HepG2 (cell line): ENCODE results near the gene PDP2. TPM values are rescaled to one million over a fixed set of nuclear protein-coding genes. Genes with fewer than 3 reads are reported as not detected.

Experiments
- ATAC-seq: fragments of 200-7000 bp; cut with Tn5 transposase; 3 replicates; pipeline ENCODE4 v1.9.1; 2020; ENCODE audit warnings: mild to moderate bottlenecking, moderate library complexity
- BruUV-seq: library from RNA; stranded (reverse); fragments of 400-500 nt; replicated peaks from 2 replicates; lab custom pipeline; 2021; lab: Mats Ljungman, UMichigan
- CTCF ChIA-PET: fragments of 300-600 bp; formaldehyde crosslinking; extraction: SDS; loops from one replicate; lab custom pipeline; 2021; ENCODE audit warnings: low total read pairs, inconsistent platforms, low intra/inter-chr PET ratio; lab: Yijun Ruan, JAX
- POLR2A ChIA-PET: fragments of 350-600 bp; sonication (Branson Sonifier 250); formaldehyde crosslinking; loops from one replicate; lab custom pipeline; 2020; ENCODE audit warnings: antibody characterized with exemption, inconsistent platforms; lab: Yijun Ruan, JAX
- DNase-seq: peaks from one replicate; pipeline ENCODE4 v3.0.0-alpha.2; 2015; ENCODE audit warnings: low spot score
- FAIRE-seq: peaks from 3 replicates; lab custom pipeline; 2011; peaks lifted over from hg19 to GRCh38; lab: Jason Lieb, UNC
- H2AFZ ChIP-seq: one replicate; pipeline ENCODE4 v1.6.1; 2011; ENCODE audit warnings: low read length, inconsistent platforms
- H3K27ac ChIP-seq: fragments of 300-600 bp; 3 replicates; pipeline ENCODE4 v1.8.0; 2011; ENCODE audit warnings: mixed run types, mild to moderate bottlenecking, mixed read lengths, low read length, inconsistent platforms; ENCODE audit not compliant: insufficient read depth; ENCODE audit errors: extremely low read length
- H3K27me3 ChIP-seq, 2 experiments: fragments of 200-600 bp in 1 of 2; 2 replicates in 1 of 2; 3 replicates in 1 of 2; pipeline versions ENCODE4 v1.6.0 to v1.8.0; 2011; ENCODE audit warnings: low read length in 2 of 2, mild to moderate bottlenecking in 2 of 2, moderate library complexity in 2 of 2, inconsistent platforms in 1 of 2; ENCODE audit not compliant: insufficient read depth in 2 of 2, control insufficient read depth in 1 of 2
- H3K36me3 ChIP-seq, 2 experiments: fragments of 200-600 bp in 1 of 2; replicated peaks in 1 of 2; 2 replicates in 1 of 2; 3 replicates in 1 of 2; pipeline versions ENCODE4 v1.5.1 to v1.8.0; 2011; ENCODE audit warnings: low read length in 2 of 2, inconsistent platforms in 1 of 2; ENCODE audit not compliant: insufficient read depth in 2 of 2, control insufficient read depth in 1 of 2
- H3K4me1 ChIP-seq: 2 replicates; pipeline ENCODE4 v1.5.1; 2012; ENCODE audit warnings: low read length, inconsistent platforms; ENCODE audit not compliant: insufficient read depth
- H3K4me2 ChIP-seq: 2 replicates; pipeline ENCODE4 v1.6.0; 2011; ENCODE audit warnings: low read depth, low read length, inconsistent platforms
- H3K4me3 ChIP-seq, 3 experiments: fragments of 200-600 bp in 1 of 3; sonication (generic), shearing (Covaris generic) in 1 of 3; replicated peaks in 1 of 3; 2 replicates each; pipeline ENCODE4 v1.5.1; 2011 to 2016; ENCODE audit warnings: low read length in 3 of 3, inconsistent platforms in 2 of 3, low read depth in 2 of 3, mild to moderate bottlenecking in 2 of 3, control low read depth in 1 of 3, mixed read lengths in 1 of 3; ENCODE audit not compliant: insufficient read depth in 1 of 3
- H3K79me2 ChIP-seq: one replicate; pipeline ENCODE4 v1.6.1; 2011; ENCODE audit warnings: low read length, inconsistent platforms; ENCODE audit not compliant: insufficient read depth
- H3K9ac ChIP-seq: 2 replicates; pipeline ENCODE4 v1.6.0; 2011; ENCODE audit warnings: mild to moderate bottlenecking, low read depth, low read length, inconsistent platforms; ENCODE audit not compliant: insufficient read depth
- H3K9me3 ChIP-seq: 2 replicates; pipeline ENCODE4 v1.5.1; 2012; ENCODE audit warnings: mild to moderate bottlenecking, low read length
- H4K20me1 ChIP-seq: 2 replicates; pipeline ENCODE4 v1.6.0; 2011; ENCODE audit warnings: inconsistent platforms, mild to moderate bottlenecking, low read length, moderate library complexity; ENCODE audit not compliant: insufficient read depth
- BCL6 ChIP-seq: IDR thresholded peaks from 2 replicates; pipeline ENCODE4 v1.6.1; 2016; ENCODE audit warnings: missing genetic modification reagents, missing compliant biosample characterization
- EZH2 ChIP-seq: conservative IDR thresholded peaks from 2 replicates; pipeline ENCODE4 v1.6.1; 2012; ENCODE audit warnings: mild to moderate bottlenecking, low read depth, low read length, moderate library complexity
- GLMP ChIP-seq: sonication (generic); formaldehyde crosslinking; IDR thresholded peaks from 2 replicates; pipeline ENCODE4 v1.9.0; 2021; ENCODE audit warnings: missing genetic modification reagents, mild to moderate bottlenecking, borderline replicate concordance
- HNF1A ChIP-seq, 2 experiments: sonication (generic) in 1 of 2; formaldehyde crosslinking in 1 of 2; IDR thresholded peaks; 2 replicates each; pipeline versions ENCODE4 v1.4.0 to v1.6.1; 2016 to 2020; ENCODE audit warnings: borderline replicate concordance in 1 of 2, low read depth in 1 of 2, mild to moderate bottlenecking in 1 of 2, missing genetic modification reagents in 1 of 2
- ISX ChIP-seq: sonication (generic); formaldehyde crosslinking; conservative IDR thresholded peaks from 2 replicates; pipeline ENCODE4 v1.5.0; 2020; ENCODE audit warnings: missing genetic modification reagents
- KAT8 ChIP-seq: IDR thresholded peaks from 2 replicates; pipeline ENCODE4 v1.6.1; 2016; ENCODE audit warnings: missing genetic modification reagents, missing compliant biosample characterization
- KDM5B ChIP-seq: sonication (generic); formaldehyde crosslinking; IDR thresholded peaks from 2 replicates; pipeline ENCODE4 v1.4.0; 2020; ENCODE audit warnings: missing genetic modification reagents, mild to moderate bottlenecking, borderline replicate concordance
- MEF2D ChIP-seq: sonication (generic); formaldehyde crosslinking; IDR thresholded peaks from 2 replicates; pipeline ENCODE4 v1.5.1; 2020; ENCODE audit warnings: mild to moderate bottlenecking, missing genetic modification reagents
- PATZ1 ChIP-seq: sonication (generic); formaldehyde crosslinking; IDR thresholded peaks from 2 replicates; pipeline ENCODE4 v1.4.0; 2020; ENCODE audit warnings: missing genetic modification reagents
- SRSF1 ChIP-seq: fragments of 200-400 bp; formaldehyde crosslinking; optimal IDR thresholded peaks from 2 replicates; pipeline ENCODE3; 2017; ENCODE audit warnings: mild to moderate bottlenecking, low read depth, low read length, moderate library complexity
- THAP11 ChIP-seq: IDR thresholded peaks from 2 replicates; pipeline ENCODE4 v1.6.1; 2016; ENCODE audit warnings: missing biosample characterization, missing genetic modification reagents
- ZNF30 ChIP-seq: sonication (generic); formaldehyde crosslinking; IDR thresholded peaks from 2 replicates; pipeline ENCODE4 v1.5.0; 2020; ENCODE audit warnings: mild to moderate bottlenecking, missing genetic modification reagents
- ZNF83 ChIP-seq: sonication (generic); formaldehyde crosslinking; IDR thresholded peaks from 2 replicates; pipeline ENCODE4 v1.4.0; 2020; ENCODE audit warnings: missing genetic modification reagents, mild to moderate bottlenecking, borderline replicate concordance
- WGBS: methylation state at CpG from one replicate; pipeline ENCODE4 v1.1.6; 2017; ENCODE audit warnings: low lambda C conversion rate; 5-methylcytosine and 5-hydroxymethylcytosine counted together
- in situ Hi-C: cut with HindIII; loops from 2 replicates; pipeline ENCODE4 v1.10.0; 2017; ENCODE audit warnings: low pct_unique_long_range_greater_than_20kb; ENCODE audit not compliant: extremely low pct_ligation_motif_present
- intact Hi-C: fragments of 100-400 bp; cut with micrococcal nuclease; formaldehyde crosslinking; loops from one replicate; pipeline ENCODE4 v1.10.0; 2022; ENCODE audit not compliant: unreplicated experiment
- polyA plus RNA-seq, 8 experiments: library from polyadenylated mRNA; depleted of rRNA in 3 of 8; stranded (reverse) in 7 of 8; unstranded in 1 of 8; fragments of >200 nt; fragmentation: Illumina TruSeq in 4 of 8; extraction: Trizol in 4 of 8; gene quantifications; 2 replicates each; pipeline versions ENCODE4 v1.2.1 to v1.2.3, GENCODE V29; 2011 to 2016; ENCODE audit warnings: low read depth in 4 of 8, missing spikeins in 1 of 8, mixed read lengths in 1 of 8; ENCODE audit not compliant: insufficient read depth in 1 of 8
- total RNA-seq, 5 experiments: library from RNA; depleted of rRNA; stranded (reverse); fragments of >200 nt; fragmentation: Illumina TruSeq; extraction: Trizol; gene quantifications; 2 replicates each; pipeline ENCODE4 v1.2.3, GENCODE V29; 2016; ENCODE audit warnings: low read depth in 1 of 5
- TF ChIP-seq, protein P1 (sequence below): sonication (generic); formaldehyde crosslinking; IDR thresholded peaks from 2 replicates; pipeline ENCODE4 v1.8.0; 2022; ENCODE audit warnings: mild to moderate bottlenecking, missing genetic modification reagents

The PDP2 gene
- total and polyA plus RNA-seq, 2 of the 13 experiments (the other 11 are each of a cell fraction or from before 2014, with no cell fraction given) = 12.8 to 15.8 TPM

DNA sequence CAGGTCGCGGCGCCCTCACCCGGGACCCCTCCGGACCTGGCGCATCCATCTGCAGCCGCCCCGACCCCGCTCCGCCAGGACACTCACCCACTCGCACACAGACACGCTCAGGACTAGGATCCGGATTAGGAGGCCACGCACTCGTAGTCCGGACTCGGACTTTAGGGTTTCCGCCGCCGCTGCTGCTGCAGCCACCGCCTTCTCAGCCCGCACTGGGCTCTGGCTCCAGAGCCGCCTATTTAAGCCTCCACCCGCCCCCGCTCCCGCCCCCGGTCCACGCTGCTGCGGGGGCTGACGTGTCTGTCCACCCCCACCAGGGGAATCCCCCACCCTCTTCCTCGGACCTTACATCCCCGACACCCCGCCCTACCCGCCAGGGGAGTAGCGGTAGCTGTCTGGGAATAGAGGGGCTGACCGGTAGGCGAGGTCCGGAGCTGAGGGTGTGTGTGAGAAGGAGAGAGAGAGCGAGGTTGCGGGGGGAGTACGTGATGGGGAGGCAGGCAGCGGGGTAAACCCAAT, 45.1 kb downstream of the PDP2 start, which contains the start of gene RRAD:
Gene RRAD, minus strand, starts transcription at position 214 of the 519 bp plus-strand sequence. CDS start 356 bp downstream, outside the sequence.
- Histone ChIP-seq H3K27ac (no peak within 1 kb of the TSS), H3K9ac (no peak within 1 kb of the TSS; the same call in 1 of the 2 replicates)
- TF ChIP-seq MEF2D (CRISPR knock-in tag) (no peak), PATZ1 (CRISPR knock-in tag) (peak; percentile 23; the same call in 1 of the 2 replicates), THAP11 (CRISPR knock-in tag) (no peak), KAT8 (CRISPR knock-in tag) (no peak), HNF1A (IDR thresholded peaks at IDR 0.05; ENCODE audit: low read depth) (no peak), HNF1A (CRISPR knock-in tag; IDR thresholded peaks at IDR 0.05; ENCODE audit: borderline replicate concordance) (no peak), ZNF83 (CRISPR knock-in tag) (no peak), ZNF30 (CRISPR knock-in tag) (no peak), EZH2 (peak; percentile 89; the same call in 1 of the 2 replicates), BCL6 (CRISPR knock-in tag) (no peak), GLMP (CRISPR knock-in tag) (no peak), ISX (no peak), KDM5B (peak; percentile 50), SRSF1 (no peak)
- TF ChIP-seq, protein P1, sequence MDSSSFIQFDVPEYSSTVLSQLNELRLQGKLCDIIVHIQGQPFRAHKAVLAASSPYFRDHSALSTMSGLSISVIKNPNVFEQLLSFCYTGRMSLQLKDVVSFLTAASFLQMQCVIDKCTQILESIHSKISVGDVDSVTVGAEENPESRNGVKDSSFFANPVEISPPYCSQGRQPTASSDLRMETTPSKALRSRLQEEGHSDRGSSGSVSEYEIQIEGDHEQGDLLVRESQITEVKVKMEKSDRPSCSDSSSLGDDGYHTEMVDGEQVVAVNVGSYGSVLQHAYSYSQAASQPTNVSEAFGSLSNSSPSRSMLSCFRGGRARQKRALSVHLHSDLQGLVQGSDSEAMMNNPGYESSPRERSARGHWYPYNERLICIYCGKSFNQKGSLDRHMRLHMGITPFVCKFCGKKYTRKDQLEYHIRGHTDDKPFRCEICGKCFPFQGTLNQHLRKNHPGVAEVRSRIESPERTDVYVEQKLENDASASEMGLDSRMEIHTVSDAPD (CRISPR knock-in tag) = no peak

More for the DNA sequence above, 45.1 kb downstream of the PDP2 start, which contains the start of gene RRAD:
- ChIA-PET CTCF (interaction anchor here (2.6 kb wide), 1 partner anchor 29 kb away, joined by 37 read pairs; no protein-coding TSS in a partner anchor), POLR2A (interaction anchor here (0.8 to 3.8 kb wide), 3 partner anchors 9 to 25 kb away, joined by 4 to 23 read pairs (median 16); partner anchors contain the start of gene CIAO2B)
- peak; percentile 23 for ATAC-seq
- WGBS = 9% methylated on average over 32 of the region's 42 CpGs
- intact Hi-C loops (no loop called here), in situ Hi-C loops (no loop called here)
- peak within 1 kb of the TSS; percentile 40 to 73 (median 56); a peak in 5 of 6 replicates for H3K4me3 ChIP-seq
- no TSS peak for BruUV-seq
- H3K36me3 ChIP-seq = no peaks in the 10 kb centered on the region
- H3K79me2 ChIP-seq = no peaks in the 10 kb centered on the region
- H3K4me1 ChIP-seq = peaks cover 42% of the 10 kb centered on the region
- H3K9me3 ChIP-seq = no peaks in the 10 kb centered on the region
- FAIRE-seq = no peak
- H3K27me3 ChIP-seq = peaks cover 5 to 22% of the 10 kb centered on the region in 2 experiments; a peak in 4 of 5 replicates
- H3K4me2 ChIP-seq = peak within 1 kb of the TSS; percentile 77
- DNase-seq = no peak
- no peaks in the 10 kb centered on the region for H4K20me1 ChIP-seq
- H2AFZ ChIP-seq = no peak within 1 kb of the TSS
